ENCODE results near the gene PPP2R3C. TPM values are rescaled to one million over a fixed set of nuclear protein-coding genes. Genes with fewer than 3 reads are reported as not detected.

PPP2R3C gene
- total RNA-seq, 4 donors from 2014 or later: 14.9 to 29.7 (median 20.2) TPM

DNA sequence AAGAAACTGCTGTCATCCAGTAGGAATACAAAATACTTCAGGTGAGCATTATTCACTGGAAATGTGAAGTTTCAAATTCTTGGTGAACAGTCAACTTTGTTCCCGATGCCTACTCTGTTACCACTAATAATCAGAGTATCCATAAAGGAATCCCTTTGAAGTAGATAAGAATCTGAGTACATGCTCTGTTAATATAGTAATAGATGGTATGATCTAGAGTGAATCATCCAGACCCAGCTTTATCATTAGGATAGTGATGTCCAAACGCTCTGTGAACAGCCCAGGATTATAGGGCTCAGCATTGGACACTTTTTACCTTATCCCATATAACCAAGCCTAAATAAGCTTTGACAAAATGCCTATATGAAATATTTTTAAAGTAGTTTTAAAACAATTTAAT is 33.3 kb downstream of the PPP2R3C start:
- TF ChIP-seq CTCF (IDR thresholded peaks at IDR 0.05): no peak
- no peak for TF ChIP-seq EP300 (IDR thresholded peaks at IDR 0.05)
- no peak for DNase-seq (ENCODE audit: low spot score in 2 of 2)
- Histone ChIP-seq H3K27ac (no peak overlapping the region), H3K4me1 (no peaks in the 10 kb centered on the region), H3K36me3 (peaks cover 4 to 99% (median 7%) of the 10 kb centered on the region in 3 donors), H3K9me3 (no peaks in the 10 kb centered on the region), H3K4me3 (no peak overlapping the region), H3K27me3 (no peaks in the 10 kb centered on the region)
- WGBS, 2 donors: 87 to 90% methylated on average over 2 of the region's 2 CpGs

DNA sequence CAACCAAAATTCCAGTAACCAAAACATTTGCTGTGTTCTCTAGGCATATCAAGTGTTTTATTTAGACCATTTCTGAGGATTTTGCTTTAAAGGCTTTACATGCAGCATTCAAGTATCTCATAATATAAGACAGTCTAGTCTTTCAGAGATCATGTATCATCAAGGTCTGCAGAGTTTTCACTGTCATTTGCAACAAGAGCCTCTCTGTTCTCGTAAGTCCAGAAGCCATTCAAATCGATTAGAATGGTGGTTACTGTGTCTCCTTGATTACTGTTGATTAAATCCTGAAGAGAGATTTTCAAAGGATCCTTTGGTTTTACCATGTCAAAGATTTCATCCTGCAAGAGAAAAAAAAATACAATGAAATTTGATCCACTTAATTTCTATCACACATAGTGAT is 36.3 kb downstream of the PPP2R3C start:
- no peaks in the 10 kb centered on the region for H3K27me3 ChIP-seq
- no peak overlapping the region for H3K4me3 ChIP-seq
- DNase-seq (ENCODE audit: low spot score in 2 of 2): no peak
- H3K9me3 ChIP-seq: no peaks in the 10 kb centered on the region
- TF ChIP-seq EP300 (IDR thresholded peaks at IDR 0.05): no peak
- TF ChIP-seq POLR2A (IDR thresholded peaks at IDR 0.05): no peak
- TF ChIP-seq CTCF (IDR thresholded peaks at IDR 0.05): no peak
- H3K4me1 ChIP-seq: no peaks in the 10 kb centered on the region
- H3K36me3 ChIP-seq: peaks cover 4 to 97% (median 11%) of the 10 kb centered on the region in 3 donors
- H3K27ac ChIP-seq: no peak overlapping the region
- WGBS, 2 donors: 38 to 55% methylated on average over 2 of the region's 2 CpGs

GRCh38 chr14:35083530-35084150 is 38.1 kb downstream of the PPP2R3C start:
- TF ChIP-seq EP300 (IDR thresholded peaks at IDR 0.05) (no peak), POLR2A (IDR thresholded peaks at IDR 0.05) (no peak), CTCF (IDR thresholded peaks at IDR 0.05) (no peak)
- WGBS, 2 donors: 94% methylated on average over 8 of the region's 8 CpGs
- no peak overlapping the region for H3K4me3 ChIP-seq
- H3K36me3 ChIP-seq: peaks cover 4 to 97% (median 11%) of the 10 kb centered on the region in 3 donors
- H3K27me3 ChIP-seq: no peaks in the 10 kb centered on the region
- no peak for DNase-seq (ENCODE audit: low spot score in 2 of 2)
- H3K9me3 ChIP-seq: no peaks in the 10 kb centered on the region
- H3K27ac ChIP-seq: no peak overlapping the region
- no peaks in the 10 kb centered on the region for H3K4me1 ChIP-seq

DNA sequence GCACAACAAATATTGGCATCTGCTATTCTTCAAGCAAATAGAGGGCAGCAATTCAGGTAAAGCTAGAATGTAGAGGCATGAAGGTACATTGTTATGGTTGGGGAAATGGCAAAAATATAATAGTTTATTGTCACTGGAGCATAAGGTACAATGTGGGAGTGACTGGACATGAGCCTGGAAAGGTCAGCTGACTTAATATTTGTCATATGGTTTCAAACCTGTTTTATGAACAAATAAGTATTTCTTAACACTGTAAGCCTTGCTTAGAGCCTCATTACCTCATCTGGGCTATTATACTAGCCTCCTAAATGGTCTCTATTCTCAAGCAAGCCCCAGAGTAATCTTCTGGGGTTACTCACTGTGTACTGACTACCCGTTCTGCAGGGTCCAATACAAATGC is 42.0 kb downstream of the PPP2R3C start:
- H3K9me3 ChIP-seq: no peaks in the 10 kb centered on the region
- DNase-seq (ENCODE audit: low spot score in 2 of 2): no peak
- H3K4me1 ChIP-seq: no peaks in the 10 kb centered on the region
- no peaks in the 10 kb centered on the region for H3K27me3 ChIP-seq
- H3K4me3 ChIP-seq: no peak overlapping the region
- peaks cover 0 to 92% (median 4%) of the 10 kb centered on the region in 3 donors for H3K36me3 ChIP-seq
- H3K27ac ChIP-seq: no peak overlapping the region
- TF ChIP-seq POLR2A (IDR thresholded peaks at IDR 0.05): no peak
- no peak for TF ChIP-seq EP300 (IDR thresholded peaks at IDR 0.05)
- WGBS, 2 donors: 58 to 67% methylated on average over 1 of the region's 1 CpG

- H3K9me3 ChIP-seq: no peaks in the 10 kb centered on the region
- 98 to 100% methylated on average over 2 of the region's 2 CpGs for WGBS, 2 donors
- no peak overlapping the region for H3K4me3 ChIP-seq
- H3K4me1 ChIP-seq: no peaks in the 10 kb centered on the region
- no peak for DNase-seq (ENCODE audit: low spot score in 2 of 2)
- no peaks in the 10 kb centered on the region for H3K27me3 ChIP-seq
- H3K36me3 ChIP-seq: peaks cover 0 to 92% (median 0%) of the 10 kb centered on the region in 3 donors
- TF ChIP-seq CTCF (IDR thresholded peaks at IDR 0.05) (no peak), EP300 (IDR thresholded peaks at IDR 0.05) (no peak), POLR2A (IDR thresholded peaks at IDR 0.05) (no peak)
- no peak overlapping the region for H3K27ac ChIP-seq
Measured at GRCh38 chr14:35078082-35078481, 43.7 kb downstream of the PPP2R3C start.

Measured in tibial nerve (tissue), 4 donors.